Measurements from ENCODE around the gene FAHD1.

Gene FAHD1

GRCh38 chr16:1816396-1817275 is 10.4 kb upstream of the FAHD1 start:
- H3K4me3 ChIP-seq (ENCODE audit: low read length): no peak overlapping the region
- no peak overlapping the region for H3K4me2 ChIP-seq (ENCODE audit: low read length)
- H4K20me1 ChIP-seq (ENCODE audit: control insufficient read depth, insufficient read depth, low read depth, low read length): no peaks in the 10 kb centered on the region
- TF ChIP-seq EZH2phosphoT487 (IDR thresholded peaks at IDR 0.05; ENCODE audit: borderline replicate concordance, low read length): no peak
- TF ChIP-seq CTCF (IDR thresholded peaks at IDR 0.05; ENCODE audit: low read depth, low read length, poor library complexity, severe bottlenecking): no peak
- H3K79me2 ChIP-seq (ENCODE audit: control insufficient read depth, low read length): no peaks in the 10 kb centered on the region
- no peak overlapping the region for H3K27ac ChIP-seq (ENCODE audit: low read depth, low read length)
- no peaks in the 10 kb centered on the region for H3K4me1 ChIP-seq (ENCODE audit: control insufficient read depth, low read length)
- H3K9me3 ChIP-seq (ENCODE audit: control insufficient read depth, insufficient read depth, low read length): no peaks in the 10 kb centered on the region
- no peaks in the 10 kb centered on the region for H3F3A ChIP-seq (ENCODE audit: control insufficient read depth, insufficient read depth)
- H3K36me3 ChIP-seq (ENCODE audit: control insufficient read depth, low read length): no peaks in the 10 kb centered on the region
- H3K27me3 ChIP-seq (ENCODE audit: control insufficient read depth, low read length): no peaks in the 10 kb centered on the region
- no peaks in the 10 kb centered on the region for H3K9me2 ChIP-seq (replicated peaks; ENCODE audit: control insufficient read depth, low read length)

DNA sequence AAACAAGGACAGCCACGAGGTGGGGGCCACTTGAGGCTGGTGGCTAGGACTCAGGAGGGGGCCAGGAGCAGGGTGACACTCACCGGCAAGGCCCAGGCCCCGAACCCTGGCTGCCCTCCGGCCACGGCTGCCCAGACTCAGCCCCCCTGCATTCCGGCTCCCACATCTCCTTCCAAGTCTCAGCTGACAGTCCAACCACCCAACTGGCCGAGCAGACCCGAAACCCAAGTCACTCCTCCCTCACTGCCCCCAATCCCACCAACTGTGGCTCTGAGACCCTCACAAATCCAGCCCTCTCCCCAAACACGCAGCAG is 9.8 kb upstream of the FAHD1 start:
- Histone ChIP-seq H3K4me2 (ENCODE audit: low read length) (no peak overlapping the region), H3K27me3 (ENCODE audit: control insufficient read depth, low read length) (no peaks in the 10 kb centered on the region), H3K4me1 (ENCODE audit: control insufficient read depth, low read length) (no peaks in the 10 kb centered on the region), H3K9me2 (replicated peaks; ENCODE audit: control insufficient read depth, low read length) (no peaks in the 10 kb centered on the region), H3K27ac (ENCODE audit: low read depth, low read length) (no peak overlapping the region), H3F3A (ENCODE audit: control insufficient read depth, insufficient read depth) (no peaks in the 10 kb centered on the region), H3K9me3 (ENCODE audit: control insufficient read depth, insufficient read depth, low read length) (no peaks in the 10 kb centered on the region), H3K4me3 (ENCODE audit: low read length) (no peak overlapping the region), H3K36me3 (ENCODE audit: control insufficient read depth, low read length) (no peaks in the 10 kb centered on the region), H3K79me2 (ENCODE audit: control insufficient read depth, low read length) (no peaks in the 10 kb centered on the region), H4K20me1 (ENCODE audit: control insufficient read depth, insufficient read depth, low read depth, low read length) (no peaks in the 10 kb centered on the region)
- TF ChIP-seq EZH2phosphoT487 (IDR thresholded peaks at IDR 0.05; ENCODE audit: borderline replicate concordance, low read length) (no peak), CTCF (IDR thresholded peaks at IDR 0.05; ENCODE audit: low read depth, low read length, poor library complexity, severe bottlenecking) (no peak)

DNA sequence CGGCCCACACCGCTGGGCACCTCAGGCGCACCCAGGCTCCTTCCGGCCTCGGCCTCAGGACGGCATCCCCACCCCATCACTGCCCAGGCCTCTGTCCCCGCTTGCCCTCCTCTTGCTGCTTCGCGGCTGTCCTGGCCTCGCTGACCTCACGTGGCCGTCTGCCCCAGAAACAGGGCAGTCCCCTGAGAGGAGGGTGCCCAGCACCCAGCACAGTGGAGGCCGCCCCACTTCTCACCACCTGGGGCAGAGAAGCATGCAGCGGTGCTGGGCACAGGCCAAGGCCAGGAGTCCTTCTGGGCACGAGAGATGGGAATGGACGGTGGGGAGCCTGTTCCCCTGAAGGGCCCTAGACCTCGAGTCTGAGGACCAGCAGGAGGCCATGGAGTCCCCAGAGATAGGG is 9.3 kb upstream of the FAHD1 start:
- no peaks in the 10 kb centered on the region for H3K4me1 ChIP-seq (ENCODE audit: control insufficient read depth, low read length)
- H3K4me3 ChIP-seq (ENCODE audit: low read length): no peak overlapping the region
- H3K9me2 ChIP-seq (replicated peaks; ENCODE audit: control insufficient read depth, low read length): no peaks in the 10 kb centered on the region
- no peaks in the 10 kb centered on the region for H3K9me3 ChIP-seq (ENCODE audit: control insufficient read depth, insufficient read depth, low read length)
- H3K4me2 ChIP-seq (ENCODE audit: low read length): no peak overlapping the region
- no peaks in the 10 kb centered on the region for H3K36me3 ChIP-seq (ENCODE audit: control insufficient read depth, low read length)
- no peaks in the 10 kb centered on the region for H3K27me3 ChIP-seq (ENCODE audit: control insufficient read depth, low read length)
- H3K27ac ChIP-seq (ENCODE audit: low read depth, low read length): no peak overlapping the region
- H3K79me2 ChIP-seq (ENCODE audit: control insufficient read depth, low read length): no peaks in the 10 kb centered on the region
- H3F3A ChIP-seq (ENCODE audit: control insufficient read depth, insufficient read depth): no peaks in the 10 kb centered on the region
- TF ChIP-seq CTCF (IDR thresholded peaks at IDR 0.05; ENCODE audit: low read depth, low read length, poor library complexity, severe bottlenecking): no peak
- TF ChIP-seq EZH2phosphoT487 (IDR thresholded peaks at IDR 0.05; ENCODE audit: borderline replicate concordance, low read length): no peak
- no peaks in the 10 kb centered on the region for H4K20me1 ChIP-seq (ENCODE audit: control insufficient read depth, insufficient read depth, low read depth, low read length)
